Subcutaneous adipose tissue (tissue), 4 donors: Measurements from ENCODE around the gene BICC1. TPM values are rescaled to one million over a fixed set of nuclear protein-coding genes. Genes with fewer than 3 reads are reported as not detected.

Experiments used
- total RNA-seq, 4 donors: library from RNA; depleted of rRNA; stranded (reverse); fragments of >200 nt; gene quantifications; one replicate each; pipeline ENCODE4 v1.1.0, GENCODE V29; 2016
- TF ChIP-seq, protein P1 (sequence below): fragments of 450-650 bp; IDR thresholded peaks from one replicate; pipeline ENCODE4 v1.5.1; 2016; ENCODE audit warnings: low read depth, mild to moderate bottlenecking, control low read depth, antibody characterized with exemption, moderate library complexity

Gene BICC1
- total RNA-seq, 4 donors from 2014 or later: 17.9 to 26.0 (median 23.0) TPM

DNA sequence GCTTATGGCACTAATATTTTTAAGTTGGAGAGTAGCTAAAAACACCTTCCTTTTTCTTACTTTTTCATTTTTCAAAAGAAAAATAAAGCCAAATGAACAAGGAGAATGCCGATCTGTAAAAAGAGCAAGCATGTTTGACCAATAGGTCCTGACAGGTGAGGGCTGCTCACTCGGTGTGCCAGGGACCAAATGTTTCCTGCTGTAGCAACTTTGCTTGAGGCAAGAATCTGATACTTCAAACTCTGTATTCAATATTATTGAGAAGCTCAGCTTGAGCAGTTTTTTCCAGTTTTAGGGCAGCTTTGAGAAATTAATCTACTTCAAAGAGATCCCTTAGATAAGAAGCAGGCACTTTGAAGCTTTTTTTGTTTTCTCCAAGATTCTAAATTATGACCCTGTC is 298.1 kb downstream of the BICC1 start:
- TF ChIP-seq, protein P1, sequence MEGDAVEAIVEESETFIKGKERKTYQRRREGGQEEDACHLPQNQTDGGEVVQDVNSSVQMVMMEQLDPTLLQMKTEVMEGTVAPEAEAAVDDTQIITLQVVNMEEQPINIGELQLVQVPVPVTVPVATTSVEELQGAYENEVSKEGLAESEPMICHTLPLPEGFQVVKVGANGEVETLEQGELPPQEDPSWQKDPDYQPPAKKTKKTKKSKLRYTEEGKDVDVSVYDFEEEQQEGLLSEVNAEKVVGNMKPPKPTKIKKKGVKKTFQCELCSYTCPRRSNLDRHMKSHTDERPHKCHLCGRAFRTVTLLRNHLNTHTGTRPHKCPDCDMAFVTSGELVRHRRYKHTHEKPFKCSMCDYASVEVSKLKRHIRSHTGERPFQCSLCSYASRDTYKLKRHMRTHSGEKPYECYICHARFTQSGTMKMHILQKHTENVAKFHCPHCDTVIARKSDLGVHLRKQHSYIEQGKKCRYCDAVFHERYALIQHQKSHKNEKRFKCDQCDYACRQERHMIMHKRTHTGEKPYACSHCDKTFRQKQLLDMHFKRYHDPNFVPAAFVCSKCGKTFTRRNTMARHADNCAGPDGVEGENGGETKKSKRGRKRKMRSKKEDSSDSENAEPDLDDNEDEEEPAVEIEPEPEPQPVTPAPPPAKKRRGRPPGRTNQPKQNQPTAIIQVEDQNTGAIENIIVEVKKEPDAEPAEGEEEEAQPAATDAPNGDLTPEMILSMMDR: no peak

DNA sequence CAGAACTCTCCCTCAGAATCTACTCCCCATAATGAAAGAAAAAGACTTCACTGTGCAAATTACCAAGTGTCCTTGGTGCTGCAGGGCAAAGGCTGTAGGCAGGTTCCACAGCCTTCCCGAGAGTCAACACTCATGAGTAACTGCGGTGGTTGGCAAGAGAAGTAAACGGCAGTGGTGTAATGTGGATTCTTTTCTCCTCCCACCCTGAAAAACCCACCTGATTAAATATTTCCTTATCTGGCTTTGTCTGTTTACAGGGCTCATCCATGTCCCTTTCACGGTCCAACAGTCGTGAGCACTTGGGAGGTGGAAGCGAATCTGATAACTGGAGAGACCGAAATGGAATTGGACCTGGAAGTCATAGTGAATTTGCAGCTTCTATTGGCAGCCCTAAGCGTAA is 300.9 kb downstream of the BICC1 start:
- TF ChIP-seq, protein P1: no peak

DNA sequence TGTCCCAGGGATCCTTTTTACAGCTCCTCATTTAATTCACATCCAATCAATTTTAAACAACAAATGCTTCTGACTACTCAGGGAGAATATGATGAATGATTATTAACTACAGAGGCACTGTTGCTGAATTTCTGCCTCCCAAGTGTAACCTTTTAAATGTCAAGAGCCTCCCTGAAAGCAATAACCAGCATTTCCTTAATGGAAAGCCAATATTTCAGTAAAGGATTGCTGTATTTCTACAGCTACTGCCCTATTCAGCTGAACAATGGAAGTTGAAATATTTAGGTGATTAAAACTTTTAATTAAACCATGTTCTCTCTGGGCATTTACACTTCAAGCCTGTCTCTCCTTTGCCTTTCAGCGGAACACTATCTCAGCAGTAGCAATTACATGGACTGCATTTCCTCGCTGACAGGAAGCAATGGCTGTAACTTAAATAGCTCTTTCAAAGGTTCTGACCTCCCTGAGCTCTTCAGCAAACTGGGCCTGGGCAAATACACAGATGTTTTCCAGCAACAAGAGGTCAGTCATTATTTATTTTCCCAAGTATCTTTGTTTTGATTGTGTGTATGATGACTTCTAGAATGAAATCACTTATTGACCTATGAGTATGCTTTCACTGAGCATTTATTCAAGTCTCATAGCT is 304.7 kb downstream of the BICC1 start:
- TF ChIP-seq, protein P1: no peak

DNA sequence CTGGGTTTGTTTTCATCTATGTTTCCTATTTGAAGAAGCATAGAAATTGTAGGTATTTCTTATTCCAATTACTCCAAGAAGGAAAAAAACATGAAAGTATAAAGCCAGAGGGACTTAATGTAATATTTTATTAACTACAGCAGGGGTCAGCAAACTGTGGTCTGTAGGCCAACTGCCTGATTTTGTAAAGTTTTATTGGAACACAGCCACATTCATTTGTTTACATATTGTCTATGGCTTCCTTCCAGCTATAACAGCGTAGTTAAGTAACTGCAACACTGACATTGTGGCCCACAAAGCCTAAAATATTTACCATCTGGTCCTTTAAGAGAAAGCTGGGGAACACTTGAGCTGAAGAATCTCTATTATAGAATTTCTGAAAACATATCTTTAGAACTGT is 306.2 kb downstream of the BICC1 start:
- TF ChIP-seq, protein P1: no peak

DNA sequence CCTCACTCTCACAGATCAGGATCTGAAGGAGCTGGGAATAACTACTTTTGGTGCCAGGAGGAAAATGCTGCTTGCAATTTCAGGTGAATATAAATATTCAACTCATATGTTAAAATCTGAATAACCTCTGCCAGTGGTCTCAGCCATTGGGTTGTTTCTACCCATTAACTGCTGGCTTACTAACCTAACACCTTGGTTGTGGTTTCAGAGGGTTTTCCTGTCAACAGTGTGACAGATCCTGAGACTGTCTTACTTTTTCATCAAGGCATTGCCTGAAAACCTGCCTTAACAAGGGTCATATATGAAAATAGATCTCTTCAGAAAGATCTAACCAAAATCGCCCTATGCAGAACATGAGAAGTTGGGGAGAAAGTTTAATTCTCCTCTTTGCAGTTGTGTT is 307.7 kb downstream of the BICC1 start:
- TF ChIP-seq, protein P1: no peak

DNA sequence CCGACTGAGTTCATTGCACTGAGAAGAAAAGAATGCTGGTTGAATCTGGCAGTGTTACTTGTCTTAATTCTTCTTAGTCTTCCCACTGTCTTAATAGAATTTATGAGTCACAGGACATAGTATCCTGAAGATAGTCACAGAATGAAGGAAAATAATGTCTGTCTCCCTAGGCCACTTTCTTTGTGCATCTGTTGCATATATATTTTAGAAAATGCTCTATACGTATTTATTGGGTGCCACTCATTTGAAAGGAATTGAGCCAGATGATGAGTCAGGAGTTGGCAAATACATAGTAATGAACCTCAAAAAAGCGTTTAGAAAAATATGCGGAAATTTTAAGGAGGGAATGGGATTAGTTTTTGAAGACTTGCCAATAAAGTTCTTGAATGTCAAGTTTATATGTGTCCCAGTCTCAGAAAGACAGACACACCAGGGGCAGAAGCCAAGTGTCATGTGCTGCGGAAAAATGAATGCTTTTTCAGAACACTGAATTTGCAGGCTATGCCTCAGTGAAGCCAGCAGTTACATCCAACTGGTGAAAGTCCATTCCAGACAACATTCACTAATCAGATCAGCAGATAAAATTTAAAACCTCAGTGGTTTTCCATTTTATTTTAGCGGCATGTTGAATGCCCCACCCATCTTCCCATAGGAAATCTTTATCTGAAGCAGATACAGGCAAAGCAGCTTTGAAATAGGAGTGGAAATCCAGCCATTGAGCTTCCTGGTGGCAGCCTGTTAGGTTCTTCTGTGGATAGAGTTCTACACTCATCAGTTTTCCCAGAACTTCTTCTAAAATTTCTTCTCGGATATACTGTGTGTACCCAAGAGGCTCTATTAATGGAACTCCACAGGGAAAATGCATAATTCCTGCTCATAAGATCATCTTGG is 308.4 kb downstream of the BICC1 start:
- TF ChIP-seq, protein P1: no peak

DNA sequence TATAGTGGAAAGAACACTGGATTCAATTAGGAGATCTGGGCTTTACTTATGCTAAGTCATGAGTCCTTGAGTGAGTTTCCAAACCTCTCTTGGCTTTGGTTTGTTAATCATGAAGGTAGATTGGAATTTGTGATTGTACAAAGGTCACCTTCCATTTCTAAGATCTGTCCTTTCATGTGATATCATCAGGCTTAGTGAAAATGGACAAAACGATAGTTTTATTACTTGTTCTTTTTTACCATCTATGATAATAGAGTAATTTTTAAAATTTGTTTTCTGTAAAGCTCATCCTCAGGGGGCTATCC is 309.0 kb downstream of the BICC1 start:
- TF ChIP-seq, protein P1: no peak
